Parathyroid adenoma (tissue), 2 donors: ENCODE data around the gene APBA1.
A peak's percentile ranks its signal among the peaks of the same experiment; 100 is the strongest.

ENCODE experiments used
- H2AFZ ChIP-seq: fragments of 300-600 bp; sonication (generic); one replicate; pipeline ENCODE4 v1.7.0; 2017; ENCODE audit warnings: antibody characterized with exemption, mild to moderate bottlenecking
- H3K27ac ChIP-seq: fragments of 300-600 bp; sonication (generic); one replicate; pipeline ENCODE4 v1.7.0; 2017
- H3K27me3 ChIP-seq: fragments of 300-600 bp; sonication (generic); one replicate; pipeline ENCODE4 v1.7.0; 2017; ENCODE audit warnings: low read length; ENCODE audit not compliant: control insufficient read depth, insufficient read depth
- H3K36me3 ChIP-seq: fragments of 300-600 bp; sonication (generic); one replicate; pipeline ENCODE4 v1.7.0; 2017; ENCODE audit warnings: low read length; ENCODE audit not compliant: control insufficient read depth, insufficient read depth
- H3K4me1 ChIP-seq: fragments of 300-600 bp; sonication (generic); one replicate; pipeline ENCODE4 v1.7.0; 2017; ENCODE audit warnings: control low read depth
- H3K4me2 ChIP-seq: fragments of 300-600 bp; sonication (generic); one replicate; pipeline ENCODE4 v1.7.0; 2017; ENCODE audit warnings: low read length
- H3K4me3 ChIP-seq: fragments of 300-600 bp; sonication (generic); one replicate; pipeline ENCODE4 v1.7.0; 2017; ENCODE audit warnings: low read depth, low read length
- H3K79me2 ChIP-seq: fragments of 300-600 bp; sonication (generic); one replicate; pipeline ENCODE4 v1.7.0; 2017; ENCODE audit warnings: control low read depth
- H3K9ac ChIP-seq: fragments of 300-600 bp; sonication (generic); one replicate; pipeline ENCODE4 v1.7.0; 2017; ENCODE audit warnings: mild to moderate bottlenecking
- H3K9me3 ChIP-seq: fragments of 300-600 bp; sonication (generic); one replicate; pipeline ENCODE4 v1.7.0; 2017; ENCODE audit warnings: low read length; ENCODE audit not compliant: control insufficient read depth
- TF ChIP-seq, protein P1 (sequence below): fragments of 300-600 bp; sonication (generic); IDR thresholded peaks from one replicate; pipeline ENCODE4 v1.7.0; 2017; ENCODE audit warnings: antibody characterized with exemption, mild to moderate bottlenecking
- donor health status: primary hyperparathyroidism.

Gene APBA1

GRCh38 chr9:69569738-69570451 is 102.3 kb downstream of the APBA1 start:
- Histone ChIP-seq H3K4me3 (no peak overlapping the region), H2AFZ (no peak overlapping the region), H3K9me3 (no peaks in the 10 kb centered on the region), H3K36me3 (no peaks in the 10 kb centered on the region), H3K9ac (no peak overlapping the region), H3K27me3 (no peaks in the 10 kb centered on the region), H3K4me2 (no peak overlapping the region), H3K4me1 (no peaks in the 10 kb centered on the region), H3K27ac (no peak overlapping the region), H3K79me2 (no peaks in the 10 kb centered on the region)
- TF ChIP-seq, protein P1, sequence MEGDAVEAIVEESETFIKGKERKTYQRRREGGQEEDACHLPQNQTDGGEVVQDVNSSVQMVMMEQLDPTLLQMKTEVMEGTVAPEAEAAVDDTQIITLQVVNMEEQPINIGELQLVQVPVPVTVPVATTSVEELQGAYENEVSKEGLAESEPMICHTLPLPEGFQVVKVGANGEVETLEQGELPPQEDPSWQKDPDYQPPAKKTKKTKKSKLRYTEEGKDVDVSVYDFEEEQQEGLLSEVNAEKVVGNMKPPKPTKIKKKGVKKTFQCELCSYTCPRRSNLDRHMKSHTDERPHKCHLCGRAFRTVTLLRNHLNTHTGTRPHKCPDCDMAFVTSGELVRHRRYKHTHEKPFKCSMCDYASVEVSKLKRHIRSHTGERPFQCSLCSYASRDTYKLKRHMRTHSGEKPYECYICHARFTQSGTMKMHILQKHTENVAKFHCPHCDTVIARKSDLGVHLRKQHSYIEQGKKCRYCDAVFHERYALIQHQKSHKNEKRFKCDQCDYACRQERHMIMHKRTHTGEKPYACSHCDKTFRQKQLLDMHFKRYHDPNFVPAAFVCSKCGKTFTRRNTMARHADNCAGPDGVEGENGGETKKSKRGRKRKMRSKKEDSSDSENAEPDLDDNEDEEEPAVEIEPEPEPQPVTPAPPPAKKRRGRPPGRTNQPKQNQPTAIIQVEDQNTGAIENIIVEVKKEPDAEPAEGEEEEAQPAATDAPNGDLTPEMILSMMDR, result no peak

GRCh38 chr9:69564557-69564956 is 107.6 kb downstream of the APBA1 start:
- Histone ChIP-seq H3K4me1 (no peaks in the 10 kb centered on the region), H3K79me2 (no peaks in the 10 kb centered on the region), H3K36me3 (no peaks in the 10 kb centered on the region), H3K4me3 (no peak overlapping the region), H2AFZ (no peak overlapping the region), H3K4me2 (no peak overlapping the region), H3K9ac (no peak overlapping the region), H3K9me3 (no peaks in the 10 kb centered on the region), H3K27me3 (no peaks in the 10 kb centered on the region), H3K27ac (no peak overlapping the region)
- TF ChIP-seq, protein P1, result no peak

DNA sequence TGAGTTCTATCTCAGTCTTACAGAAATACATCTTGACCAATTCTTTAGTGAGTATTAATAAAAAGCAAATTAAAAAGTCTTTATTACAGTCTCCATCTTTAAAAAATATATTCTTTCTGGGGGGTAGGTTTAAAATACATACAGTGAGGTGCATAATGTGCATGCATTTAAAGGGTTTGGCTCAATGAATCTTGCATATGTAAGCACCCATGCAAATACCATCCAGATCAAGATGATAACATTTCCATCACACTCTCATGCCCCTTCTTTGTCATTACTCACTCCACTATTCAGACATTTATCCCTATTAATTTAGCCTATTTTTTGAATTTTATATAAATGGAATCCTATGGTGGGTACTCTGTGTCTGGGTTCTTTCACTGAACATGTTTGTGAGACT is 113.0 kb downstream of the APBA1 start:
- H3K27ac ChIP-seq, result no peak overlapping the region
- no peaks in the 10 kb centered on the region for H3K9me3 ChIP-seq
- H3K79me2 ChIP-seq, result no peaks in the 10 kb centered on the region
- H3K36me3 ChIP-seq, result no peaks in the 10 kb centered on the region
- no peak overlapping the region for H3K9ac ChIP-seq
- no peak overlapping the region for H2AFZ ChIP-seq
- no peak overlapping the region for H3K4me3 ChIP-seq
- peaks cover 6% of the 10 kb centered on the region for H3K4me1 ChIP-seq
- TF ChIP-seq, protein P1, result no peak
- no peak overlapping the region for H3K4me2 ChIP-seq
- H3K27me3 ChIP-seq, result no peaks in the 10 kb centered on the region

GRCh38 chr9:69556707-69557106 is 115.5 kb downstream of the APBA1 start:
- Histone ChIP-seq H3K4me3 (no peak overlapping the region), H3K4me2 (peak overlapping the region; percentile 39), H3K9ac (no peak overlapping the region), H2AFZ (no peak overlapping the region), H3K36me3 (no peaks in the 10 kb centered on the region), H3K27me3 (no peaks in the 10 kb centered on the region), H3K4me1 (peaks cover 6% of the 10 kb centered on the region), H3K9me3 (no peaks in the 10 kb centered on the region), H3K27ac (no peak overlapping the region), H3K79me2 (no peaks in the 10 kb centered on the region)
- TF ChIP-seq, protein P1, result no peak

DNA sequence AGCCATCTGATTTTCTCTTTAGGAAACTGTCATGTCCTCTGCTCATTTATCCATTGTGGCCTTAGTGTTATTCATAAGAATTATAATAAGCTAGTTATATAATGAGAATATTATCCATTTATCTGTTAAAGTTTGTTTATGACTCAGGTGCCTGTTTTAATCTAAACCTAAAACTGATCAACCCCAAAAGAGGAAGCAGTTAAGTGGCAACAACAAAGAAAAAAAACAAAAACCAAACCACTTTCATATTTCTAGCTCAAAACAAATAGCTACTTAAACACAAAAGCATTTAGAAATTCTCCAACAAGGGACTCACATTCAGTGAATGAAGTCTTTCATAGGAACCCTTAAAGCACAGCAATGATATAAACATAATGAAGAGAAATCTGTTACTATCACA is 116.4 kb downstream of the APBA1 start:
- H3K4me3 ChIP-seq, result no peak overlapping the region
- no peaks in the 10 kb centered on the region for H3K36me3 ChIP-seq
- H2AFZ ChIP-seq, result no peak overlapping the region
- H3K27ac ChIP-seq, result no peak overlapping the region
- H3K9me3 ChIP-seq, result no peaks in the 10 kb centered on the region
- no peaks in the 10 kb centered on the region for H3K27me3 ChIP-seq
- no peak overlapping the region for H3K9ac ChIP-seq
- TF ChIP-seq, protein P1, result no peak
- no peak overlapping the region for H3K4me2 ChIP-seq
- peaks cover 6% of the 10 kb centered on the region for H3K4me1 ChIP-seq
- H3K79me2 ChIP-seq, result no peaks in the 10 kb centered on the region
